ENCODE data around the gene LCN6. TPM values are rescaled to one million over a fixed set of nuclear protein-coding genes. Genes with fewer than 3 reads are reported as not detected.

The LCN6 gene
- total and polyA plus RNA-seq, 10 of the 15 experiments (the other 5 are each of a cell fraction or from before 2014, with no cell fraction given) = not detected

GRCh38 chr9:136728080-136728547 is 20.2 kb downstream of the LCN6 start (continued):
- TF ChIP-seq PRDM15 (CRISPR knock-in tag; IDR thresholded peaks at IDR 0.05) (no peak), TCF7 (IDR thresholded peaks at IDR 0.05; ENCODE audit: borderline replicate concordance) (no peak), ATF2 (IDR thresholded peaks at IDR 0.05; ENCODE audit: low read length) (no peak), SPI1 (IDR thresholded peaks at IDR 0.05; ENCODE audit: borderline replicate concordance, insufficient read depth, low read depth, low read length) (peak; percentile 23; the same call in 1 of the 2 replicates), RELB (IDR thresholded peaks at IDR 0.05; ENCODE audit: low read depth) (no peak), SMC3 (IDR thresholded peaks at IDR 0.05; ENCODE audit: borderline replicate concordance, low read length) (peak; percentile 24; the same call in 1 of the 2 replicates), KLF5 (IDR thresholded peaks at IDR 0.05; ENCODE audit: partially characterized antibody) (peak; percentile 81), SIN3A (IDR thresholded peaks at IDR 0.05; ENCODE audit: low read depth, low read length) (peak; percentile 92), HSF1 (IDR thresholded peaks at IDR 0.05; ENCODE audit: low read depth, low read length) (no peak), MYB (IDR thresholded peaks at IDR 0.05; ENCODE audit: borderline replicate concordance, low read depth, low read length) (0 out of 2 replicates have a peak, but pooled peaks have one; percentile 63), CBFB (IDR thresholded peaks at IDR 0.05; ENCODE audit: low read depth) (peak; percentile 96), E4F1 (IDR thresholded peaks at IDR 0.05; ENCODE audit: borderline replicate concordance, partially characterized antibody) (no peak), ASH2L (IDR thresholded peaks at IDR 0.05; ENCODE audit: borderline replicate concordance, low read depth) (0 out of 2 replicates have a peak, but pooled peaks have one; percentile 42), ATF7 (IDR thresholded peaks at IDR 0.05; ENCODE audit: low read depth) (no peak), ZSCAN29 (IDR thresholded peaks at IDR 0.05) (peak; percentile 86), MLLT1 (IDR thresholded peaks at IDR 0.05) (no peak), HDGF (IDR thresholded peaks at IDR 0.05) (no peak)
